H9 (cell line): ENCODE data around the gene MYBPHL. TPM values are rescaled to one million over a fixed set of nuclear protein-coding genes. Genes with fewer than 3 reads are reported as not detected.
A peak's percentile ranks its signal among the peaks of the same experiment; 100 is the strongest.

Source experiments
- DNase-seq: peaks from one replicate; pipeline ENCODE4 v3.0.0-alpha.2; 2017
- H2AFZ ChIP-seq: one replicate; pipeline ENCODE4 v1.6.1; 2013; ENCODE audit warnings: mild to moderate bottlenecking, low read length, control low read depth, moderate library complexity
- H2AK5ac ChIP-seq: 2 replicates; pipeline ENCODE4 v1.6.1; 2013; ENCODE audit warnings: low read length, control low read depth, mixed read lengths; ENCODE audit not compliant: insufficient read length
- H2BK120ac ChIP-seq: one replicate; pipeline ENCODE4 v1.6.1; 2013; ENCODE audit warnings: low read depth, mild to moderate bottlenecking, low read length, control low read depth, inconsistent platforms; ENCODE audit not compliant: poor library complexity, severe bottlenecking
- H2BK12ac ChIP-seq: 2 replicates; pipeline ENCODE4 v1.6.1; 2013; ENCODE audit warnings: low read length, control low read depth, mixed read lengths, low read depth; ENCODE audit not compliant: insufficient read length
- H2BK15ac ChIP-seq: 2 replicates; pipeline ENCODE4 v1.6.1; 2013; ENCODE audit warnings: low read depth, low read length, control low read depth
- H2BK20ac ChIP-seq: one replicate; pipeline ENCODE4 v1.6.1; 2013; ENCODE audit warnings: low read depth, mild to moderate bottlenecking, low read length, control low read depth, inconsistent platforms; ENCODE audit not compliant: poor library complexity, severe bottlenecking
- H2BK5ac ChIP-seq: 2 replicates; pipeline ENCODE4 v1.6.1; 2013; ENCODE audit warnings: low read length, control low read depth, mixed read lengths; ENCODE audit not compliant: insufficient read length
- H3K14ac ChIP-seq: 2 replicates; pipeline ENCODE4 v1.6.1; 2013; ENCODE audit warnings: low read length, control low read depth; ENCODE audit not compliant: insufficient read depth
- H3K18ac ChIP-seq: 2 replicates; pipeline ENCODE4 v1.6.1; 2013; ENCODE audit warnings: low read depth, mild to moderate bottlenecking, mixed read lengths, low read length, control low read depth; ENCODE audit not compliant: insufficient read length
- H3K23ac ChIP-seq: 2 replicates; pipeline ENCODE4 v1.6.1; 2013; ENCODE audit warnings: low read length, control low read depth, mixed read lengths, low read depth; ENCODE audit not compliant: insufficient read length
- H3K23me2 ChIP-seq: 2 replicates; pipeline ENCODE4 v1.6.1; 2013; ENCODE audit warnings: low read depth, mild to moderate bottlenecking, mixed read lengths, low read length, control low read depth; ENCODE audit not compliant: insufficient read length, poor library complexity, severe bottlenecking
- H3K27ac ChIP-seq: 2 replicates; pipeline ENCODE4 v1.5.1; 2013; ENCODE audit warnings: low read length, control low read depth, mixed read lengths, low read depth; ENCODE audit not compliant: insufficient read length
- H3K27me3 ChIP-seq: 2 replicates; pipeline ENCODE4 v1.6.1; 2013; ENCODE audit warnings: low read length, control low read depth, inconsistent platforms; ENCODE audit not compliant: insufficient read depth
- H3K4ac ChIP-seq: 2 replicates; pipeline ENCODE4 v1.6.1; 2013; ENCODE audit warnings: low read depth, mild to moderate bottlenecking, control low read depth, inconsistent platforms, low read length, moderate library complexity
- H3K4me1 ChIP-seq: 2 replicates; pipeline ENCODE4 v1.6.1; 2013; ENCODE audit warnings: low read length, control low read depth, inconsistent platforms; ENCODE audit not compliant: insufficient read depth
- H3K4me2 ChIP-seq: 2 replicates; pipeline ENCODE4 v1.6.1; 2013; ENCODE audit warnings: low read length, control low read depth, mixed read lengths; ENCODE audit not compliant: insufficient read length, insufficient read depth
- H3K56ac ChIP-seq: 2 replicates; pipeline ENCODE4 v1.6.1; 2013; ENCODE audit warnings: low read depth, mild to moderate bottlenecking, mixed read lengths, low read length, control low read depth; ENCODE audit not compliant: insufficient read length
- H3K79me1 ChIP-seq: 2 replicates; pipeline ENCODE4 v1.6.1; 2013; ENCODE audit warnings: low read depth, mild to moderate bottlenecking, moderate library complexity, low read length, control low read depth, inconsistent platforms; ENCODE audit not compliant: insufficient read depth, poor library complexity, severe bottlenecking
- H3K79me2 ChIP-seq: 2 replicates; pipeline ENCODE4 v1.6.1; 2013; ENCODE audit warnings: low read length, control low read depth, inconsistent platforms; ENCODE audit not compliant: insufficient read depth
- H3K9ac ChIP-seq: 2 replicates; pipeline ENCODE4 v1.6.1; 2013; ENCODE audit warnings: low read length, control low read depth, mixed read lengths; ENCODE audit not compliant: insufficient read length; ENCODE audit errors: extremely low read depth
- H3K9me3 ChIP-seq: one replicate; pipeline ENCODE4 v1.6.1; 2013; ENCODE audit warnings: low read depth, low read length, inconsistent platforms; ENCODE audit not compliant: control insufficient read depth
- H3T11ph ChIP-seq: one replicate; pipeline ENCODE4 v1.6.1; 2013; ENCODE audit warnings: mild to moderate bottlenecking, low read length, control low read depth, inconsistent platforms
- H4K20me1 ChIP-seq: one replicate; pipeline ENCODE4 v1.6.1; 2013; ENCODE audit not compliant: control insufficient read depth, insufficient read length, insufficient read depth
- H4K5ac ChIP-seq: 2 replicates; pipeline ENCODE4 v1.6.1; 2013; ENCODE audit warnings: low read depth, mild to moderate bottlenecking, mixed read lengths, low read length, control low read depth; ENCODE audit not compliant: insufficient read length
- H4K8ac ChIP-seq: replicated peaks from 2 replicates; pipeline ENCODE4 v1.6.1; 2013; ENCODE audit warnings: low read length, control low read depth, mixed read lengths, low read depth; ENCODE audit not compliant: insufficient read length
- H4K91ac ChIP-seq: 2 replicates; pipeline ENCODE4 v1.6.1; 2013; ENCODE audit warnings: low read depth, mild to moderate bottlenecking, moderate library complexity, mixed read lengths, low read length, control low read depth; ENCODE audit not compliant: insufficient read length
- H3K27ac Mint-ChIP-seq, 3 experiments: 2 replicates in 2 of 3; 3 replicates in 1 of 3; pipeline ENCODE4 v1.8.0; 2020 to 2021; ENCODE audit warnings: mixed read lengths in 3 of 3, mild to moderate bottlenecking in 1 of 3, moderate library complexity in 1 of 3
- H3K27me3 Mint-ChIP-seq: 2 replicates; pipeline ENCODE4 v1.8.0; 2021; ENCODE audit warnings: low read depth, mild to moderate bottlenecking, moderate library complexity, mixed read lengths
- H3K36me3 Mint-ChIP-seq, 3 experiments: 2 replicates in 2 of 3; 3 replicates in 1 of 3; pipeline ENCODE4 v1.8.0; 2020 to 2021; ENCODE audit warnings: low read depth in 3 of 3, mixed read lengths in 3 of 3; ENCODE audit not compliant: insufficient read depth in 1 of 3
- H3K4me1 Mint-ChIP-seq, 2 experiments: 2 replicates each; pipeline ENCODE4 v1.8.0; 2020; ENCODE audit warnings: mixed read lengths in 2 of 2
- H3K4me3 Mint-ChIP-seq, 2 experiments: 2 replicates in 1 of 2; 3 replicates in 1 of 2; pipeline ENCODE4 v1.8.0; 2020 to 2021; ENCODE audit warnings: mild to moderate bottlenecking in 2 of 2, mixed read lengths in 2 of 2, moderate library complexity in 1 of 2
- H3K9me3 Mint-ChIP-seq, 2 experiments: 2 replicates in 1 of 2; 3 replicates in 1 of 2; pipeline ENCODE4 v1.8.0; 2020; ENCODE audit warnings: mild to moderate bottlenecking in 2 of 2, mixed read lengths in 2 of 2, moderate library complexity in 1 of 2
- WGBS: extraction: QIAGEN DNeasy Blood & Tissue Kit; methylation state at CpG from one replicate; pipeline ENCODE4 v1.1.7; 2013; ENCODE audit warnings: missing lambda C conversion rate, low lambda C conversion rate, mixed read lengths; ENCODE audit not compliant: insufficient read length; ENCODE audit errors: extremely low coverage; 5-methylcytosine and 5-hydroxymethylcytosine counted together
- total RNA-seq: library from RNA; stranded (reverse); gene quantifications from 2 replicates; pipeline ENCODE4 v1.2.1, GENCODE V29; 2021
- TF ChIP-seq, protein P1 (sequence below): fragments of 200-600 bp; sonication (generic); conservative IDR thresholded peaks from 3 replicates; pipeline ENCODE4 v1.8.0; 2021; ENCODE audit warnings: antibody characterized with exemption, mild to moderate bottlenecking

The MYBPHL gene
- total RNA-seq, 1 experiment from 2014 or later: 0.59 TPM

DNA sequence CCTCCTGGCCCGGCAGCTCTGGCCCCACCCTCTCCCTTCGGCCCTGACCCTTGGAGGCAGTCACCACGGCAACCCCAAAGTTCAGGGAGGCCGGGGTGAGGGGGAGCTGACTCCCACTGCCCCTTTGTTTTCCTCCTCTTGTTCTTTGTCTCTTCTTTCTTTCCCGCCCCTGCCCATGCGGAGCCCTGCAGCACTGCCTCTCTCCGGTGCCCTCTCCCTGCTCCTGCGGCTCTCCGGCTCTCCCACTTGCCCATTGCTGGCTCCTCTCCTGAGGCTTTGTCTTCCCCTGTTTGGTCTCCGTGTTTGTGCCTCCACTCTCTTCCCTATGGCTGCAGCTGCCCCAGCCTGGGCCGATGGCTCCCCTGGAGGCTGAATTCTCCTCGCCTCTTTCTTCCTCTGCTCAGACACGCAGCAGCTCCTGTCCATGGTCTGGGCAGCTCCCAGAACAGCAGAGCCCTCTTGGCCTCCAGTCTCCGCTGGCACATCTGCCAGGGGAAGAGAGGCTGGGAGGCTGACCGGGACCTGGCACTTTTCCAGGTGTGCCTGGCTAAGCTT is 51.6 kb downstream of the MYBPHL start:
- Histone ChIP-seq H3K4me2 (no peak overlapping the region), H3K14ac (peak overlapping the region; percentile 9; the same call in 1 of the 2 replicates), H2AK5ac (no peak overlapping the region), H3T11ph (no peak overlapping the region), H3K27ac (no peak overlapping the region), H3K79me1 (no peaks in the 10 kb centered on the region), H3K23ac (no peak overlapping the region), H3K79me2 (no peaks in the 10 kb centered on the region; the same call in 1 of the 2 replicates), H3K56ac (no peak overlapping the region), H3K23me2 (peaks cover 5% of the 10 kb centered on the region), H2BK5ac (no peak overlapping the region), H3K27me3 (peaks cover 4% of the 10 kb centered on the region; the same call in 1 of the 2 replicates), H3K9me3 (no peaks in the 10 kb centered on the region), H3K18ac (peak overlapping the region; percentile 52), H2BK20ac (no peak overlapping the region), H4K91ac (no peak overlapping the region), H3K4me1 (no peaks in the 10 kb centered on the region; the same call in 1 of the 2 replicates), H2AFZ (no peak overlapping the region), H2BK120ac (no peak overlapping the region), H4K5ac (no peak overlapping the region), H4K20me1 (no peaks in the 10 kb centered on the region), H3K4ac (no peak overlapping the region; the same call in 1 of the 2 replicates), H4K8ac (no peak overlapping the region), H3K9ac (no peak overlapping the region), H2BK15ac (no peak overlapping the region), H2BK12ac (no peak overlapping the region)
- Mint-ChIP-seq H3K27me3 (peaks cover 22% of the 10 kb centered on the region), H3K4me1 (peaks cover 47 to 57% of the 10 kb centered on the region in 2 experiments), H3K36me3 (peaks cover 25 to 40% (median 33%) of the 10 kb centered on the region in 3 experiments), H3K27ac (peak overlapping the region in 2 of 3 experiments; percentile 60 to 70; a peak in 3 of 7 replicates), H3K9me3 (peaks cover 14 to 21% of the 10 kb centered on the region in 2 experiments), H3K4me3 (peak overlapping the region; percentile 41 to 67; a peak in 4 of 5 replicates)
- DNase-seq: no peak
- TF ChIP-seq, protein P1, sequence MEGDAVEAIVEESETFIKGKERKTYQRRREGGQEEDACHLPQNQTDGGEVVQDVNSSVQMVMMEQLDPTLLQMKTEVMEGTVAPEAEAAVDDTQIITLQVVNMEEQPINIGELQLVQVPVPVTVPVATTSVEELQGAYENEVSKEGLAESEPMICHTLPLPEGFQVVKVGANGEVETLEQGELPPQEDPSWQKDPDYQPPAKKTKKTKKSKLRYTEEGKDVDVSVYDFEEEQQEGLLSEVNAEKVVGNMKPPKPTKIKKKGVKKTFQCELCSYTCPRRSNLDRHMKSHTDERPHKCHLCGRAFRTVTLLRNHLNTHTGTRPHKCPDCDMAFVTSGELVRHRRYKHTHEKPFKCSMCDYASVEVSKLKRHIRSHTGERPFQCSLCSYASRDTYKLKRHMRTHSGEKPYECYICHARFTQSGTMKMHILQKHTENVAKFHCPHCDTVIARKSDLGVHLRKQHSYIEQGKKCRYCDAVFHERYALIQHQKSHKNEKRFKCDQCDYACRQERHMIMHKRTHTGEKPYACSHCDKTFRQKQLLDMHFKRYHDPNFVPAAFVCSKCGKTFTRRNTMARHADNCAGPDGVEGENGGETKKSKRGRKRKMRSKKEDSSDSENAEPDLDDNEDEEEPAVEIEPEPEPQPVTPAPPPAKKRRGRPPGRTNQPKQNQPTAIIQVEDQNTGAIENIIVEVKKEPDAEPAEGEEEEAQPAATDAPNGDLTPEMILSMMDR: 0 out of 3 replicates have a peak, but pooled peaks have one; percentile 15
- WGBS: no CpG with 5 or more reads among the region's 15 CpGs
